GM18951 (cell line): ENCODE measurements around the gene ALOX15.
"Not testable (repeated sequence)": the region's sequence is repeated elsewhere in the genome, so short reads cannot be mapped to it uniquely, and the experiment has no call there.

Experiments
- POLR2A ChIP-seq: IDR thresholded peaks from 4 replicates; pipeline ENCODE4 v1.6.1; 2011; ENCODE audit warnings: mild to moderate bottlenecking; ENCODE audit not compliant: insufficient read length, insufficient read depth; ENCODE audit errors: extremely low read depth
- in situ Hi-C: fragments of 300-500 bp; cut with MboI; formaldehyde crosslinking; loops from one replicate; pipeline ENCODE4 v1.12.0; 2022; ENCODE audit warnings: low sequenced_read_pairs, mixed read lengths, inconsistent platforms; ENCODE audit not compliant: unreplicated experiment

Gene ALOX15

GRCh38 chr17:4636474-4637100 lies 4.9 kb downstream of the ALOX15 start:
- in situ Hi-C loops, result no loop called here

GRCh38 chr17:4635823-4636375 lies 5.6 kb downstream of the ALOX15 start:
- no peak for TF ChIP-seq POLR2A
- in situ Hi-C loops, result no loop called here

More at GRCh38 chr17:4636474-4637100, 4.9 kb downstream of the ALOX15 start:
- TF ChIP-seq POLR2A, result no peak

DNA sequence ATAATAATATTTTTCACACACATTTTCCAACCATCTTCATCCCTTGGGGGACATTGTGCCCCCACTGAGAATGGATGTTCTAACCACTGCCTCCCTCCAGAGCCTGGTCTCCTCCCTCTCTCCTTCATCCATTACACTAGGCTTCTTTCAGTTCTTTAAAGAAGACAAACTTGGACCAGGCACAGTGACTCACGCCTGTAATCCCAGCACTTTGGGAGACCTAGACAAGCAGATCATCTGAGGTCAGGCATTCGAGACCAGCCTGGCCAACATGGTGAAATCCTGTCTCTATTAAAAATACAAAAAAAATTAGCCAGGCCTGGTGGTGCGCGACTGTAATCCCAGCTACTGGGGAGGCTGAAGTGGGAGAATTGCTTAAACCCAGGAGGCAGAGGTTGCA lies 6.5 kb downstream of the ALOX15 start:
- in situ Hi-C loops, result no loop called here
- TF ChIP-seq POLR2A, result no peak

DNA sequence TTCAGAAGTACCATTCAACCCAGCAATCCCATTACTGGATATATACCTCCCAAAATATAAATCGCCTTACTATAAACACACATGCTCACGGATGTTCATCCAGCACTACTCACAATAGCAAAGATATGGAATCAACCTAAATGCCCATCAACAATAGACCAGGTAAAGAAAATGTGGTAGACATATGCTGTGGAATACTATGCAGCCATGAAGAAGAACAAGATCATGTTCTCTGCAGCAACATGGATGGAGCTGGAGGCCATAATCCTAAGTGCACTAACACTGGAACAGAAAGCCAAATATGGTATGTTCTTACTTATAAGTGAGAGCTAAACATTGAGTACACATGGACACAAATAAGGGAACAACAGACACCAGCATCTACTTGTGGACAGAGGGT lies 7.8 kb downstream of the ALOX15 start:
- in situ Hi-C loops, result no loop called here
- no peak for TF ChIP-seq POLR2A

DNA sequence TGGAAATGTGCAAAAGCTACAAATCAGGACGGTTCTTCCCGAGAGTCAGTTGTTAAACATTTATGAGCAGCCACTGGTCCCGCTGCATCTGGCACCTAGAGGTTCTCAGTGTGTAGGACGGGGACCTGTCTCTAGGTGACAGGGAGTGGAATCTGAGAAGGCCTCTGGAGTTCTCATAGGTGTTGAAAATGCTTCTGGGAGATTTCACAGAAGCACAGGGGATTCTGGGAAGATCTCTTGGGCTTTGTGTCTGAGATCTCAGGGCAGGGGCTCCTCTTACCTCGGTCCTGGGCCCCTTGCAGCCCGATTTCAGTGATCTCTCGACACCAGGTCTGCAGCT lies 8.9 kb downstream of the ALOX15 start:
- no peak for TF ChIP-seq POLR2A

DNA sequence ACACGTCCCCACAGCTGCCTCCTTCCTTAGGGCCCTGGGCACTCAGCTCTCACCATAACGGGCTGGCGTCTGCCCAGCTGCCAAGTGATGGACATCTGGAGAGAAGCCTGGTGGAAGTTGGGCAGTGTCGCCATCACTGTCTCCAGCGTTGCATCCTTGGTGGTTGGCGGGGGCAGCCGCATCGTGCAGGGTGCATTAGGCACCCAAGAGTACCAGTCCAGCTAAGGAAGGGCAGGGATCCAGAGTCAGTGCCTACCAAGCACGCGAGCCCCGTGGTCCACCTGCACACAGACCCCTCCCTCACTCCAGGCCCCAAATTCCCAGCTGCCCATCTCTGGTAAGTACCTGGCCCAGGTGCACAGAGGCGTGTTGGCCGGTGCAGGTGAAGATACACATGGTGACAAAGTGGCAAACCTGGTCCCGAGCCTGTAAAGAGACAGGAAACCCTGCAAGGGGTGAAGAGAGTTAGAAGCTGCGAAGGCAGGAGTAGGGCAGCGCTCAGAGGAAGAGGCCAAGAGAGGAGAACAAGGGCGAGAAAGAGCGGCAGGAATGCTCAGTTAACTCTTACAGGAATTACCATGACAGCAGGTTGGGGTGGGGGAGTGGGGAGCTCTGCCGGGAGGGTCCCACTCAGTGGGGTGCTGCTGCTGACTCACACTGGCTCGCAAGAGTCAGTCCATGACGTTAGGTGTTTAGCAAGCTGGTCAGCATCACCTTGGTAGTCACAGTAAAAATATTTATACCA lies 9.5 kb downstream of the ALOX15 start:
- TF ChIP-seq POLR2A, result no peak
- in situ Hi-C loops, result no loop called here

More for the DNA sequence above, 8.9 kb downstream of the ALOX15 start:
- in situ Hi-C loops, result no loop called here

- in situ Hi-C loops, result no loop called here
- no peak for TF ChIP-seq POLR2A
Measured at GRCh38 chr17:4631431-4631830, 10.0 kb downstream of the ALOX15 start.

DNA sequence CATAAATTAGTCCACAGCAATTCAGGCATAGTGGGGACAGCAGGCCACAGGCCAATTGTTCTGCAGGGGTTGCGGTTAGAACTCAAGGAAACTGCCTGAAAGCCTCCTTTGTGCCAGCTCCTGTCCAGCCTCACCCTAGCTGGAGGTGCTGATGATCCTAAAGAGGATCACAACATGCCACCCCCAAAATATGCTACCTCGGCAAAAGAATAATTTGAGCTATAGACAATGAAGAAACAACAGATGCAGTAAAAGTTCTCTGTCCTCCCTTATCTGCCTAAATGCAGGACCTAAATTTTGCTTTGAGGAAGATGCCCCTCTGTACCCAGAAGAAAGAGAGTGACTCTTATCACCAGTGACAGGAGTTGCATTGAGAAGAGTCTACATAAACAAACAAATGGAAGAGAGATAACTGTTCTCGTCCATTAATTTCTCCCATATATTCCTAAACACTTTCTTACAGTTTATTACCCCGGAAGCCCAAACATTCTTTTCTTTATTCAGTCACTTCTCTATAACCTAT lies 14.7 kb downstream of the ALOX15 start:
- in situ Hi-C loops, result no loop called here
- TF ChIP-seq POLR2A, result no peak

DNA sequence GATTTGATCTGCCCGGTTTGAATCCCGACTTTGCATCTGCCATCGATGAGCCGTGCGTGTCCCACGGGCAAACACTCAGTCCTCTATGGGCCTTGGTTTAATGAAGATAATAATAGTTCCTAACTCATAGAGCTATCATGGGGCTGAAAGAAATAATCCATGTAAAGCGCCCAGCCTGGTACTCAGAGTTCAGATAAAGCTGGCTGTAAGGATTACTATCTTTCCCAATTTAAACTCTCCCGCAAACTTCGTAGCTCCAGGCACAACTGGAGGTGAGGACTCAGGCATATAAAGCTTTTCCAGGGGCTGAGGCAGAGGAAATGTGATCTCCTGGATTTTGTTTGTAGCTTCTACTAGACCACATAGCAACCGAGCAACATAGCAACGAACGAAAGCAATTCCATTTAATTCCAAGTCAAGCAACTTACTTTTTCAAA lies 16.3 kb downstream of the ALOX15 start:
- in situ Hi-C loops, result no loop called here
- TF ChIP-seq POLR2A, result no peak

DNA sequence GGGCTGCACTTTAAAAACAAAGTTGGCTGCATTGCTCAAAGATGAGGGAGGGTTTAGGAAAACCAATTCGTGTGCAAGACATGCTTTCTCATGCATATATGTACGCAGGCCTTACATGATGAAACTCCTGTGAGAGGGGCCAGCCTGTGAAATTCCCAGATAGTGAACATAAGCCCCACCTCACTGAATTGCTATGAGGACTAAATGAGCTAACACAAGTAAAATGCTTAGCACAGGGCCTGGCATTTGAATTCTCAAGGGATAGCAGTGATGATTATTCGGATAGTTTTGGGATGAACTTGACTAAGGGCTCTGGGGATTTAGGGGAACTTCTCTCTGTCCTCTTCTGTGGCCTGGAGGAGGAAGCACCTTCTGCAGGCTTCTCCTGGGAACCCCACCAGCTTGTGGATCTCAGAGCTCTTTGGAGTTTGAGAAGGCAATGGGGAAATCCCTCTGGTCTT lies 17.0 kb downstream of the ALOX15 start:
- in situ Hi-C loops, result not testable (repeated sequence)

- in situ Hi-C loops, result no loop called here
- TF ChIP-seq POLR2A, result no peak
Measured at GRCh38 chr17:4623249-4623648, 18.2 kb downstream of the ALOX15 start.

GRCh38 chr17:4622375-4622774 lies 19.1 kb downstream of the ALOX15 start:
- TF ChIP-seq POLR2A, result no peak
- in situ Hi-C loops, result no loop called here

DNA sequence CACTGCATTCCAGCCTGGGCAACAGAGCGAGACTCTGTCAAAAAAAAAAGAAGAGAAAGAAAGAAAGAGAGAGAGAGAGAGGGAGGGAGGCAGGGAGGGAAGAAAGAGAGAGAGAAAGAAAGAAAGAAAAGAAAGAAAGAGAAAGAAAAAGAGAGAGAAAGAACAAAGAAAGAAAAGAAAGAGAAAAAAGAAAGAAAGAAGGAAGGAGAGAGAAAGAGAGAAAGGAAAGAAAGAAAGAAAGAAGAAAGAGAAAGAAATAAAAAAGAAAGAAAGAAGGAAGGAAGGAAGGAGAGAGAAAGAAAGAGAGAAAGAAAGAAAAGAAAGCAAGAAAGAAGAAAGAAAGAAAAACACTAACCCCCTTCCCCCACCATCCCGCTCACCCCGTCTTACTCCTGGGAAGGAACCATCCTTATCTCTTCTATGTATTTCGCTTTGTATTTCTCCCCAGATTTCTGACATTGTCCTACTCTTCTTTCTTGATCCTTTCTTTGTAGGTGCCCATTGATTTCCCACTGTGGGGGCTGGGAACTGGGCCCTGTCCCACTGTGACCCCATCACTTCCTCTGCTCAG lies 20.9 kb downstream of the ALOX15 start:
- in situ Hi-C loops, result no loop called here
- no peak for TF ChIP-seq POLR2A

DNA sequence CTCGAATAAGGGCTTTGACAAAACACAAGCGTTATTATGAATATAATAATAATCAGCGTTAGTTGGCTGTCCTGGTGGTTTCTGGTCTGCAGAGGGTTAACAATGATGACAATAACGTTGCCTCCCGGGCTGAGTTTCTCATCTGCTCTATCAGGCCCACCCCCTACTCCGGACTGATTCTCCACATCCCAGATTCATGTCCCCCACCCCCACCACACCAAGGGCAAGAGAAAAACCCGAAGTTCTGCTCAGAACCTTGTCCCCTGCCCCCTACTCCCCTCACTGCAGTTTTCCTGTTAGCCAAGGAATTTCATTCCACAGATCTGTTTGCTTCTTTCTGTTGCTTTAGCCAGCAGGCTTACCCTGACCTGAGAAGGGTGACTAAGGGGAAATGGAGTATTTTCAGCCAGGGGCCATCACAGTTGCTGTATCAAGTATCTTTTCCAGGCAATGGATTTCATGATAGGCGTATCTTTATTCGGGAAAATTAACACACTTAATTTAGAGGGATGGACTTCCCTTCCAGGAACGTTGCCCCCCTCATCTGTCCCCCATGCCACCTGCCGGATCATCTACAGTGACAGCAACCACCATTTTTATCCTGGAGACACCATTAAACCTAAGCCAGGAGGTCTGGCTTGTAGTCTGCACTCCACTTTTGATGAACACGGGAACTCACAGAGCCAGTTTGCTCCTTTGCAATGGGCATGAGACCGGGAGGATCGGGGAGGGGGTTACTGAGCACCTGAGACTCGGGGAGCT lies 23.7 kb downstream of the ALOX15 start:
- no peak for TF ChIP-seq POLR2A
- in situ Hi-C loops, result no loop called here
